ENCODE measurements around the gene GPC5. TPM values are rescaled to one million over a fixed set of nuclear protein-coding genes. Genes with fewer than 3 reads are reported as not detected.

Gene GPC5
- total RNA-seq, 1 donor from 2014 or later, result 0.17 TPM

DNA sequence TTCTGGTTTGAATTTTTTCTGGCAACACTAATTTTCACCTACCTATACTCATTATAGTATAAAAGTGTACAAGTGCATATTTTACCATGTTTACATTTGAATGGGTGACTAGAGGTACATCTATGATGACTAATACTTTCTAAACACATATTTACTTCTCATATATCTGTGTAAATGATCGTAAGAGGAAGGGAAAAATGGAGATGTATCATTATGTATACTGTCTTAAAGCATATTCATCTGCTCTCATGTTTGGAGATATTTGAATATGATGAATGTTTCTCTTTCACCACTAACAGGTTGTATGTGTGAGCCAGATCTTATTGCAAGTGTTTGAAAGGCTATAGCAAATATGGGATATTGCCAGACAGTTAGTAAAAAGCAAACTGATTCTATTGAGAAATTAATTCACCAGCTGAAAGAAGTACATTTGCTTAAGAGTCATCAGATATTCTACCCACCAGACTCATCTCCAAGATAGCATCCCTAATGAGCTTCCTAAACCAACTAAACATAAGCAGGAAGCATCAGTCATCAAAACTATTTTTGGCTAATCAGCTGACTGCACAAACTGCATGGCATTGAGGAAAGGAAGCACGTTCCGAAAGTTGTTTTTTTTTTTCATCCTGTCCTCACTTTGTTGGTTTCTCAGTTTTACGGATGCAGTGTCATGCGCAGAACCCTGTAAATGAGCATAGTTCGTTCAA, 738.2 kb downstream of the GPC5 start:
- DNase-seq (ENCODE audit: low read depth), result peak; percentile 10
- no peak overlapping the region for H3K4me3 ChIP-seq (ENCODE audit: low read depth, low read length)
- no peaks in the 10 kb centered on the region for H3K27me3 ChIP-seq (ENCODE audit: control insufficient read depth, insufficient read depth, low read length)
- no peaks in the 10 kb centered on the region for H3K36me3 ChIP-seq (ENCODE audit: control insufficient read depth, insufficient read depth, low read length)
- TF ChIP-seq, protein P1, sequence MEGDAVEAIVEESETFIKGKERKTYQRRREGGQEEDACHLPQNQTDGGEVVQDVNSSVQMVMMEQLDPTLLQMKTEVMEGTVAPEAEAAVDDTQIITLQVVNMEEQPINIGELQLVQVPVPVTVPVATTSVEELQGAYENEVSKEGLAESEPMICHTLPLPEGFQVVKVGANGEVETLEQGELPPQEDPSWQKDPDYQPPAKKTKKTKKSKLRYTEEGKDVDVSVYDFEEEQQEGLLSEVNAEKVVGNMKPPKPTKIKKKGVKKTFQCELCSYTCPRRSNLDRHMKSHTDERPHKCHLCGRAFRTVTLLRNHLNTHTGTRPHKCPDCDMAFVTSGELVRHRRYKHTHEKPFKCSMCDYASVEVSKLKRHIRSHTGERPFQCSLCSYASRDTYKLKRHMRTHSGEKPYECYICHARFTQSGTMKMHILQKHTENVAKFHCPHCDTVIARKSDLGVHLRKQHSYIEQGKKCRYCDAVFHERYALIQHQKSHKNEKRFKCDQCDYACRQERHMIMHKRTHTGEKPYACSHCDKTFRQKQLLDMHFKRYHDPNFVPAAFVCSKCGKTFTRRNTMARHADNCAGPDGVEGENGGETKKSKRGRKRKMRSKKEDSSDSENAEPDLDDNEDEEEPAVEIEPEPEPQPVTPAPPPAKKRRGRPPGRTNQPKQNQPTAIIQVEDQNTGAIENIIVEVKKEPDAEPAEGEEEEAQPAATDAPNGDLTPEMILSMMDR (IDR thresholded peaks at IDR 0.05; ENCODE audit: insufficient read depth, low read length, poor library complexity, severe bottlenecking), result no peak

DNA sequence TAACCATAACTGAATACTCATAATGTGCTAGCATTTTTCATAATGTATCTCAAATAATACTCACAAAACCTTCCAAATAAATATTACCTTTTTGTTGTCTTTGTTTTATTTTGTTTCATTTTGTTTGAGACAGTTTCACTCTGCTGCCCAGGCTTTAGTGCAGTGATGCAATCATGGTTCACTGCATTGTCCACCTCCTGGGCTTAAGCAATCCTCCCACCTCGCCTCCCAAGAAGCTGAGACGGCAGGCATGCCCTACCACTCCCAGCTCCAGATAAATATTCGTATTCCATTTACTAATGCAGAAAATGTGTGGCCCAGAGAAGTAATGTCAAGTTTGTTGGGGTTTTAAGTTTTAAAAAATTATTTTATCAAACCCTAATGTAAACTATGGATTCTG, 739.1 kb downstream of the GPC5 start:
- peak; percentile 38 for DNase-seq (ENCODE audit: low read depth)

DNA sequence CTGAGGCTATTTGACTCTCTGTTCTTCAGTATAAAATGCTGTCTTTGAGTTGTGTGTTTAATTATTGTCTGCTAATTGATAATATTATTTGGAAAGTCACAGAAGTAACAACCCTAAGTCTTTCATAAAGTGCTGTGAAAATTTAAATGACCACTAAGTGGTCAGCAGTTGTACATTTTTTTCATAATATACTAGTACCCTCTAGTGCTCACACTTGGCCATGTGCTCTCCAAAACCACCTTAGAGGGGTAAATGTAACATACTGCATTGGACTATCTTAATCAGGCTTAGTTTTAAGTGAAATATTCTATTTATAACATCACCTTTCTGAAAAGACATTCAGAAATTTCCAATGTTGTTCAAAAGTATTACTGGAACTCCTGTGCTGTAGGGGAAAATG, 745.3 kb downstream of the GPC5 start:
- Histone ChIP-seq H3K27me3 (ENCODE audit: control insufficient read depth, insufficient read depth, low read length) (no peaks in the 10 kb centered on the region), H3K36me3 (ENCODE audit: control insufficient read depth, insufficient read depth, low read length) (no peaks in the 10 kb centered on the region), H3K4me3 (ENCODE audit: low read depth, low read length) (no peak overlapping the region)
- no peak for DNase-seq (ENCODE audit: low read depth)
- TF ChIP-seq, protein P1 (IDR thresholded peaks at IDR 0.05; ENCODE audit: insufficient read depth, low read length, poor library complexity, severe bottlenecking), result no peak

More for the DNA sequence above, 739.1 kb downstream of the GPC5 start:
- TF ChIP-seq, protein P1 (IDR thresholded peaks at IDR 0.05; ENCODE audit: insufficient read depth, low read length, poor library complexity, severe bottlenecking), result no peak
- Histone ChIP-seq H3K4me3 (ENCODE audit: low read depth, low read length) (no peak overlapping the region), H3K36me3 (ENCODE audit: control insufficient read depth, insufficient read depth, low read length) (no peaks in the 10 kb centered on the region), H3K27me3 (ENCODE audit: control insufficient read depth, insufficient read depth, low read length) (no peaks in the 10 kb centered on the region)

DNA sequence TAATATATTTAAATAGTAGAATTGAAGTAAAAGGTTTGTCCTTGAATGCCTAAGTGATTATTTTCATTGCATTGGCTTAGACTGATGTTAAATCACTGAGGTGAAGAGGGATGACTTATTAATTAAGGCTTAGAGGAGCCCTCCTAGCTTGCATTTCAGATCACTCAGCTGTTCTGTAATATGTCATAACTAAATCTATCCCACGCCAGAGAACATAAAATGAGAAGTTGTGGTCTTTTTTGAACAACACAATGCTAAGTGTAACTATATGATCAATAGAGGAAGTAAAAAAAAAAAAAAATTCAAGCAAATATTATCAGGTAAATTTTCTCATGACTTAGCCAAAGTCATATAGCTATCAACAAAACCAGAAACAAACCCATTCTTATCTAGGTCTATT, 752.2 kb downstream of the GPC5 start:
- H3K27me3 ChIP-seq (ENCODE audit: control insufficient read depth, insufficient read depth, low read length), result no peaks in the 10 kb centered on the region
- DNase-seq (ENCODE audit: low read depth), result no peak
- H3K4me3 ChIP-seq (ENCODE audit: low read depth, low read length), result no peak overlapping the region
- TF ChIP-seq, protein P1 (IDR thresholded peaks at IDR 0.05; ENCODE audit: insufficient read depth, low read length, poor library complexity, severe bottlenecking), result no peak
- H3K36me3 ChIP-seq (ENCODE audit: control insufficient read depth, insufficient read depth, low read length), result no peaks in the 10 kb centered on the region

DNA sequence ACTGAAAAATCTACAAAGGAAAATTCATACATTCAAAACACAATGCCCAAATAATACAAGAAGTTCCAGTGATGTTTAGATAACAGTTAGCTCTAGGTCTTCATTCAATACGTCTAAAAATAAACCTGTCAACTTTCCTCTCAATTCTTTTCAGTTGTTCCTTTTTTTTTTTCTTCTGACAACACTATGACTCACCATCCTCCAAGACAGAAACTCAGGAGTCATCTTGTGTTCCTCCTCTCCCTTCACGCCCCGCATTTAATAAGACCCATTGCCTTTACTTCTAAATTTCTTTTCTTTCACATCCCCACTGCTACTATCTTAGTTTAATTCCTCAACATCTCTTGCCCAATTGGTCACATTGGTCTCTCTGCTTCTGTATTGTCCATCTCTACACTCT, 759.9 kb downstream of the GPC5 start:
- Histone ChIP-seq H3K27me3 (ENCODE audit: control insufficient read depth, insufficient read depth, low read length) (no peaks in the 10 kb centered on the region), H3K4me3 (ENCODE audit: low read depth, low read length) (no peak overlapping the region), H3K36me3 (ENCODE audit: control insufficient read depth, insufficient read depth, low read length) (no peaks in the 10 kb centered on the region)
- TF ChIP-seq, protein P1 (IDR thresholded peaks at IDR 0.05; ENCODE audit: insufficient read depth, low read length, poor library complexity, severe bottlenecking), result no peak
- DNase-seq (ENCODE audit: low read depth), result peak; percentile 29

DNA sequence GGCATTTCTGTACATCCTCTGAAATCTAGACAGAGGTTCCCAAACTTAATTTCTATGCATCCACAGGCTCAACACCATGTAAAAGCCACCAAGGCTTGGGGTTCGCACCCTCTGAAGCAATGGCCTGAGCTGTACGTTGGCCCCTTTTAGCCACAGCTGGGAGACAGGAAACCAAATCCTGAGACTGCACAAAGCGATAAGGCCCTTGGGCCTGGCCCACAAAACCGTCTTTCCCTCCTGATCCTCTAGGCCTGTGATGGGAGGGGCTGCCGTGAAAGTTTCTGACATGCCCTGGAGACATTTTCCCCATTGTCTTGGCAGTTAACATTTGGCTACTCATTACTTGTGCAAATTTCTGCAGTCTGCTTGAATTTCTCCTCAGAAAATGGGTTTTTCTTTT, 766.4 kb downstream of the GPC5 start:
- TF ChIP-seq, protein P1 (IDR thresholded peaks at IDR 0.05; ENCODE audit: insufficient read depth, low read length, poor library complexity, severe bottlenecking), result no peak

More for the DNA sequence above, 766.4 kb downstream of the GPC5 start:
- H3K4me3 ChIP-seq (ENCODE audit: low read depth, low read length), result no peak overlapping the region
- H3K27me3 ChIP-seq (ENCODE audit: control insufficient read depth, insufficient read depth, low read length), result no peaks in the 10 kb centered on the region
- H3K36me3 ChIP-seq (ENCODE audit: control insufficient read depth, insufficient read depth, low read length), result no peaks in the 10 kb centered on the region
- no peak for DNase-seq (ENCODE audit: low read depth)
